GM21390 (cell line): ENCODE measurements around the gene CYP26A1.
"Not testable (repeated sequence)": the region's sequence is repeated elsewhere in the genome, so short reads cannot be mapped to it uniquely, and the experiment has no call there.

ENCODE experiments used
- ATAC-seq: cut with Tn5 transposase; IDR thresholded peaks from one replicate; pipeline ENCODE4 v1.9.1; 2021; ENCODE audit not compliant: unreplicated experiment

CYP26A1 gene

DNA sequence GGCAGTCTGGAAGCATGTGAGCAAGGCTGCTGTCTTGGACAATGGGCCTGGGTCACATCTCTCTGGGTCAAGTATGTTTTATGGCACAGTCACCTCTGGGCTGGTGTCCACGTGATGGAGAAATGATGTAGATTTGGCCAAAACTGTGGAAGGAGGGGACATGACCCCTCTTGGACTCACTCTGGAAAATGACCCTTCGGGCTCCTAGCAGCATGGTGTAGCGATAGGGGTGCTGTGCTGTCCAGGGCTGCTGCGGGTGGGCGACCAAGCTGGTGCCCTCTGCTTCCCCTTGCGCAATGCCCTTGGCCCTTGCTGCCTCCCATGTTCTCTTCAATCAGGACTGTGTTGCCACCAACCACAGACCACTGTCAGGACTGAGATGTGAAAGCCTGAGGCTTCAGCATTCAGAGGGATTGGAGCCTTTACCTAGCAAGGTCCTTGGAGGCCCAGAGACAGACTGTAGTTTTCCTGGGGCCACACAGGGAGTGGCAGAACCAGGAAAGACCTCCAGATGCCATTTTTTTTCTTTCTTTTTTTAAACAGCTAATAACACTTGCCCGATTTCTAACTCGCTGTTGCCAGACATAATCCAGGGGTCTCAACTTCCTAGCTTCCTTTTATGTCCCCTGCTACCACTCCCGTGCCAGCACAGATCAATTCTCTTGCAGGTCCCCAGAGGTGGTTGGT lies 6.1 kb downstream of the CYP26A1 start:
- no peak for ATAC-seq

DNA sequence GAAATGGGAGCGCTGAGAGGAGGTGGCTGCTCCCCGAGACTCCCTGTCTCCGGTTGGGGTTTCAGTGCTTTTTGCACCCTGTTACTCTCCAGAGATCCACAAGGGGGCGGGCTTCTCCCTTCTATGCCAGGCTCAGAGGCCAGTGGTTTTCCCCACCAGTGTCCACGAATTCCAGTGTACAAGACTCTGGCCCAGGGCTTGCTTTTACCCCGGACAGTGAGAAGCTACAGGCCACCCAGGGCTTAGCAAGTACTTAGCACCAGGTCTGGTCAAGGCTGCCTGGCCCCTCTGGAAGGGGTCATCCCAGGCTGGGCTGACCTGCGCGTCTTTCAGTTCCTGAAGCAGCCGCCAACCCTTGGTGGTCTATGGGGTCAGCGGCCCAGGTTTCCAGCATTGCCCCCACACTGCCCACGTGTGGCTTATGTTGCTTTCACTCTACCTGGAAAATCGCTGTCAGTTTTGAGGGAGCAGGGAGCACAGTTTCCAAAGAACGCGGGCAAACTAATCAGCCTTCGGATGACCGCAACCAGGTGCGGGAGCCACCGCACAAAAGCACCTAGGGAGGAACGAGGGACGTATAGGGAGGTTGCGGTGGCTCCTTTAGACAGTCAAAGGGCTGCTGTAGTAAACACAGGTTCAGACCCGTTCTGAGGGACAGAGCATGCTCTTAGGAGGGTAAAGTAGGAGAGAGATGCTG lies 6.8 kb downstream of the CYP26A1 start:
- ATAC-seq = no peak

DNA sequence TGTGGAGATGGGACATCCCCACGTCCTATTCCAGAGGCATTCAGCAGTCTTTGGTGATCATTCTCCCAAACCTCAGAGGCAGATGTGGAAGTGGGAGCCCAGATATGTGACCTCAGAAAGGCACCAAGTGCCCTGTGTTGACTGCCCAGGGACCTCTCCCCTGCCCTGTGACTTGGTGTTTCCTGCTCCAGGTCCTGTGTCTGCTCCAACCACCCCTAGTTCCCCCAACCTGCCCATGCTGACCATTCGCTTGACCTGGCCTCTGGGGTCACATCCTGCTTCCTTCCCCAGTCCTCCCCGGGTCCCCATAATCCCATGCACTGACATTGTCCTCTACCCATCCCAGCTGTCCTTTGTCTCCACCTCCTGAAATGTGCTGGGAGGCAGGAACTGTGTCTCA lies 7.6 kb downstream of the CYP26A1 start:
- ATAC-seq = no peak

DNA sequence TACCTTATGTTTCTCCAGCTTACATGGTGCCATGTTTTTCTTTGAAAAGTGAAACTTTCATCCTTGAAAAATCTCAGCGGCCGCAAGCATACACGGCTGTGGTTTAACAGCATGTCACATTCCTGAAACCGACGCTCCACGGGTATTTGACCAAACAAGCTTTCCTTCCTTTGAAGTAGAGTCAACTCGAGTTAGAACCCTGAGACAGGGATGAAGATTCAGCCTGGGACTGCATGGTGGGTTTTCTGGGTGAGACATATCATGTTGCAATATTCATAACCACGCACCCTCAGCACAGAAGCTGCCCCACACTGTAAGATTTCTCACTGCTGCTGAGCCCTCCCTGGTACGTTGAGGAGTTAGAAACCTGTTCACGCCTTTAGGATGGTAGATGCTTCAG lies 8.1 kb downstream of the CYP26A1 start:
- ATAC-seq = no peak

DNA sequence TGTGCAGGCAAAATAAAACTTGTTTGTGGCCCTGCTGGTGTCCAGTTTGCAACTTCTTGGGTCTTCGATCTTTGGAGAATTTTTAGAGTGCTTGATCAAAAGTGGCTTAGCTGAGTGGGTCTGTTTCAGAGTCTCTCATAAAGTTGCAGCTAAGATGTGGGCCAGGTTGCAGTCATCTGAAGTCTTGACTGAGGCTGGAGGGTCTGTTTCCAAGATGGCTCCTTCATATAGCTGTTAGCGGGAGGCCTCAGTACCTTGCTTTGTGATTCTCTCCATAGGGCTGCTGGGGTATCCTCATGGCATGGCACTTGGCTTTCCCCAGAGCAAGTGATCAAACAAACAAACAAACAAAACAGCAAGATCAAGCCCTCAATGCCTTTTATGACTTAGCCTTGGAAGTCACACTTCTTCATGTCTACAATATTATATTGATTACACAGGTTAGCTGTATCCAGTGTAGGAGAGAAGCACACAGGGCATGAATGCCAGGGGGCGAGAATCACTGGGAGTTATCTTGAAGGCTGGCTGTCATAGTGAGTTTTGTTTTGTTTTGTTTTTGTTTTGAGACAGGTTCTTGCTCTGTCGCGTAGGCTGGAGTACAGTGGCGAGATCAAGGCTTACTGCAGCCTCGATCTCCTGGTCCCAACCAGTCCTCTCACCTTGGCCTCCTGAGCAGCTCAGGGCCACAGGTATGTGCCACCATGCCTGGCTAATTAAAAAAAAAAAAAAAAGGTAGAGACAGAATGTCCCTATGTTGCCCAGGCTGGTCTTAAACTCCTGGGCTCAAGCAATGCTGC lies 10.2 kb downstream of the CYP26A1 start:
- no peak for ATAC-seq

DNA sequence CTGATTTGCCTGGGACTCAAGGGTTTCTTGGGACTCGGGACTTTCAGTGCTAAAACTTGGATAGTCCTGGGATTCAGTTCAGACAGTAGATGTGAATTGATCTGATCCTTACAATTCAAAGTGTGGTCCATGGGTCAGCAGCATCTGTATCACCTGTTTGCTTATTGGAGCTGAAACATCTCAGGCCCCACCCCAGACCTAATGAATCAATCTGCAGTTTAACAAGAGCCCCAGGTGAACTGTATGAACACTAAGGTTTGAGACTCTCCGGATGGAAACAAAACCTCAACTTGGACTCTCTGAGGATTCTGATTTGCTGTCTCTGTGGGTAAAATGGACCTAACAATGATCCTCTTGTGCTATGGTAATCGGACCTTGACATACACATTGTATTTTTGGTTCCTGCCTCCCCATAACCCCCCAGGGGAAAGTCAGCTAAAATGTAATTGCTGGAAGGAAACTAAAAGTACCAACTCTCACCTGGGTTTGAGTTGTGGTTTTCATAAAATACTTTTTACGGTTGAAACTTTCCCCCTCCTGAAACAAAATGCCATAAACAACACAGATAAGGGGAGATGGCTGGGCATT lies 11.7 kb downstream of the CYP26A1 start:
- no peak for ATAC-seq

DNA sequence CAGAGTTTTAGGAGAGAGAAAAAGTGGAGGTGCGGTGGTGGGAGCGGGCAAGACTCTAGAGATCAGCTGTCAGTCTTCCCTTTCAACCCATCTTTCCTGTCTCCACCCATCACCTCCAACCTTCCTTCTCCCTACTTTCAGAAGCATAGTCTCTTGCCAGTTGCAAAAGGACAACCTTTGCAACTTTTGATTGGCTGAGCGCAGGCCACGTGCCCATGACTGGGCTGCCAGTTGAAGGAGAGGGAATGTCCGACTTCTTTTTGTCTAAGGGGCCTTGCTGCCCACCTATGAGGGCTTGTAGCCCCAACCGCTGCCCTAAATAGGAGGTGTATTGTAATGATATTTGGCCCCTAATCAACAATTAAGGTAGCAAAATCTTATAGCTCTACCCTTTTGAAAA lies 12.6 kb downstream of the CYP26A1 start:
- no peak for ATAC-seq

DNA sequence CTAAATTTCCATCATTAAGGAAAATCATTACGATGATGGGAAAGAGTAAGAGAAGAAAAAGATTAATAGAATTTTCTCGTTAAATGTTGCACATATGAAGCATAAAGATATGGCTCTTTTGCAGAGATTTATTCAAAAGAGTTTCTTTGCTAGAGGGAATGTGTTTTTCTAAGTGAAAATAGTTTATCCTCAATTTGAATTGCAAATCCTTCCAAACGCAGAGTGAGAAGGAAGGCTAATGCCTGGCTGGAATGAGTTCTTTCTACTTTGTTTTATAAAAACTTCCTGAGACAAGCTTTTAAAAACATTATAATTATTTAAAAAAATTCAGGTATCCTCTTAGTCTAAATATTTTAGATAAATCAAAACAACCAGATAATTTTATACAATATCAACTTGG lies 14.2 kb downstream of the CYP26A1 start:
- no peak for ATAC-seq

DNA sequence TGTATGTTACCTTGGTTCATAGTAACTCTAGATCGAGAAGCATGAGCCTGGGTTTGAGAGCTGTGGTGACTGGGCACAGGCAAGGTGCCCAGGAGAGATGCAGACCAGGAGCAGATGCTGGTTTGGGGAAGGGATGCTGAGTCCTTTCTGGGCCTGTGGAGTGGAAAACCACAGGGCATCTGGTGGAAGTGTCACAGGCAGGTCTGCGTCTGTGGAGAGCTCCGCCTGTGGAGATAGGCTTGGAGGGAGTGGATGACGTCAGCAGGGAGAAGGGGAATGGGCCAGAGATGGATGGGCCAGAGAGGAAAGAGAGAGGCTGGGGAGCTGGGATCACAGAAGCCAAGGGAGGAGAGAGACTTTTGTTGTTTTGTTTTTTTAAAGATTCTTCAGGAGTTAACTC lies 14.8 kb downstream of the CYP26A1 start:
- no peak for ATAC-seq

DNA sequence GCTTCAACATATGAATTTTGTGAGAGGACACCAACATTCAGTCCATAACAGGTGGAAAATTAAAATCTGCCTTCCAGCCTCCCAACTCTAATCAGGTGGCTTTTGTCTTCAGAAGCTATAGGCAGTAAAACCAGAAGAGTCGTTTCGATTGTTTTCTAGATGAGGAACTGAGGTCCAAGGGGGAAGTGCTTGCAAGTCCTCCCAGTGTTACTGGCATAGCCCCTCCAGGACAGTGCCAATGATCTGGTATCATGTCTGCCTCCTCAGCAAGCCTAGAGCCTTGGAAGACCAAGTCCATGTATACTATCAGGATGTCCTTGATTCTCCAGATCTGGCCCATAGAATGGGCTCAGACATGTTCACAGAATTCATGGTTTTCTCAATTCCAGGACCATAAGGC lies 16.9 kb downstream of the CYP26A1 start:
- ATAC-seq = no peak

DNA sequence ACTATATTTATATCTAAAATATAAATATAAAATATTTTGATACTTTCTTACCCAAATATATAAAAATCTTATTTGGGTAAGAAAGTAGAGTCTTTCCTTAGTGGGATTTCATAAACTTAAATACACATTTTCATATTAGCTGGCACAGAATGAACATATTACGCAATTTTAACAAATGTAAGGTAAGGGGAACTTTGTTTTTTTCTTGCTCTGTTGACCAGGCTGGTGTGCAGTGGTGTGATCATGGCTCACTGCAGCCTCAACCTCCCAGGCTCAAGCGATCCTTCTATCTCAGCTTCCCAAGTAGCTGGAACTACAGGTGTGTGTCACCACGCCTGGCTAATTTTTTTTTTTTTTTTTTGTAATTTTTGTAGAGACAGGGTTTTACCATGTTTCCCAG lies 18.3 kb downstream of the CYP26A1 start:
- no peak for ATAC-seq

DNA sequence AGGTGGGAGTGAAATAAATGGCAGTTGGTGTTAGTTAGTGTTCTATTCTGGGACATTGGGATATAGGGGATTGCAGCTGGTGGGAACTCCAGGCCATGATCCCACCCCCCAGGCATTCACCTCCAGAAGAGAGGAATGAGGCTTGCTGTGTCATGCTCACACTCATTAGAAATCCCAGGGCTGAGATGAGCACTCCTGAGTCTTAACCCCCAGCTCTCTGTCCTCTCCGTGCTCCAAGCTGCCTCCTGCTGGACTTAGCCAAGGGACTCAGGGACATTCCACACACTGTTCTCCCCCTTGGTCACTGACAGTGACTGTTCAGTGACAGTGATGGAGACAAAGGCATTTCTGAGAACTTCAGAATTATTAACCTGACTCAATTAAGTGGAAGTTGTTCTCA lies 21.5 kb downstream of the CYP26A1 start:
- ATAC-seq = no peak

DNA sequence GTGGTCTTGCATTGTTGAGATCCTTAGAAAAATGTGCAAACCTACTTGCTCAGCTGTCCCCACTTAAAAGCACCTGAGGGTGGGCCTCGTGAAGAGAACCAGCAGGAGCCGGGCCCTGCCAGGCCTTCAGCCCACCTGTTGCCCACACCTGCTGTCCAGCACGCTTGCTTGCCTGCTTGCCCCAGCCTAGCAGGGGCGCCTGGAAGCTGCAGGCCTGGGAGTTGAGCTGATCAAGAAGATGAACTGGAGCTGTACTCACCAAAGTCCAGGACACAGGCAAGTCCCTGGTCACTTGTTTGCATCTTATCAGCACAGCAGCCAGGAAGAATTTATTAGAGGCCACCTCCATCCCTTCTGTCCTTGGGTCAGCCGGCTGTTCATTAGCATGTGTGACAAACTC lies 23.2 kb downstream of the CYP26A1 start:
- no peak for ATAC-seq

DNA sequence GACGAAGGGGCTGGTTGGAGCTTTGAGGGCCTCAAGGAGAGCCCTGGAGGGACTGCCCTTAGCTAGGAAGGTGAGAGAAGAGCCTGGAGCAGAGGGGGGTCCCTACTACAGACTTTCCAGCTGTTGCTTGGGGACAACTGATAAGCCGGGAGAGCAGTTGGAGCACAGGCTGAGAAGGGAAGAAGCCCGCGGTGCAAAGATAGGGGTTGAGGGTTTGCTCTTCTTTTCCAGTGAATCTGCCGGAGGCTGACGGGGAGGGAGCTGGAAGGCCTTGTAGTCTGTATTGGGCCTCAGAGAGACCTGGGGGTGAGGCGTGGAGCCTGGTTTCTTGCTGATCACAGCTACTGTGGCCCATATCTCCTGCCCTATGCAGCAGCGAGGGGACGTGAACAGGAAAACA lies 23.7 kb downstream of the CYP26A1 start:
- ATAC-seq = no peak

DNA sequence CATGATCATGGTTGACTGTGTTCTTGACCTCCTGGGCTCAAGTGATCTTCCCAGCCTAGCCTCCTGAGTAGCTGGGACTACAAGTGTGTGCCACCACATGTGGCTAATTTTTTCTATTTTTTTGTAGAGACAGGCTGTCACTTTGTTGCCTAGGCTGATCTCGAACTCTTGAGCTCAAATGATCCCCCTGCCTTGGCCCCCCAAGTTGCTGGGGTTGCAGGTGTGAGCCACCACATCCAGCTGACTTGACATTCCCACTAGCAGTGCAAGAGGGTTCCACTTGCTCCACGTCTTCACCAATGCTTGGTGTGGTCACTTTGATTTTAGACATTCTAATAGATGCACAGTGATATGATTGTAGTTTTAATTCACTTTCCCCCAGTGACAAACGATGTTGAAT lies 25.1 kb downstream of the CYP26A1 start:
- no peak for ATAC-seq

DNA sequence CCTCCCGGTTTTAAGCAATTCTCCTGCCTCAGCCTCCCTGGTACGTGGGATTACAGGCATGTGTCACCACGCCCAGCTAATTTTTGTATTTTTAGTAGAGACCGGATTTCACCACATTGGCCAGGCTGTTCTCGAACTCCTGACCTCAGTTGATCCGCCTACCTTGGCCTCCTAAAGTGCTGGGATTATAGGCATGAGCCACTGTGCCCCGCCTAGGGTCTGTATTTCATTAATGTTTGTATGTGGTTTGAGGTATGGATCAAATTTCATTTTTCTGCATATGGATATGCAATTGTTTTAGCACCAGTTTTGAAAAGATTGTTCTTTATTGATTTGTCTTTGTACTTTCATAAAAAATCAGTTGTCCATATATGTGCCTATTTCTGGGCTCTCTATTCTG lies 26.0 kb downstream of the CYP26A1 start:
- no peak for ATAC-seq

DNA sequence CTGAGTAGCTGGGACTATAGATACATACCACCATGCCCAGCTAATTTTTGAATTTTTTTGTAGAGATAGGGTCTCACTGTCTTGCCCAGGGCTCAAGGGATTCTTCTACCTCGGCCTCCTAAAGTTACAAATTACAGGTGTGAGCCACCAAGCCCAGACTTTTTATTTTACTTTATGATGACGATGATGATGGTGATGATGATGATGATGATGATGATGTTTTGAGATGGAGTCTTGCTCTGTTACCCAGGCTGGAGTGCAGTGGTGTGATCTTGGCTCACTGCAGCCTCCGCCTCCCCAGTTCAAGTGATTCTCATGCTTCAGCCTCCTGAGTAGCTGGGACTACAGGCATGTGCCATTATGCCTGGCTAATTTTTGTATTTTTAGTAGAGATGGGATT lies 27.5 kb downstream of the CYP26A1 start:
- not testable (repeated sequence) for ATAC-seq

DNA sequence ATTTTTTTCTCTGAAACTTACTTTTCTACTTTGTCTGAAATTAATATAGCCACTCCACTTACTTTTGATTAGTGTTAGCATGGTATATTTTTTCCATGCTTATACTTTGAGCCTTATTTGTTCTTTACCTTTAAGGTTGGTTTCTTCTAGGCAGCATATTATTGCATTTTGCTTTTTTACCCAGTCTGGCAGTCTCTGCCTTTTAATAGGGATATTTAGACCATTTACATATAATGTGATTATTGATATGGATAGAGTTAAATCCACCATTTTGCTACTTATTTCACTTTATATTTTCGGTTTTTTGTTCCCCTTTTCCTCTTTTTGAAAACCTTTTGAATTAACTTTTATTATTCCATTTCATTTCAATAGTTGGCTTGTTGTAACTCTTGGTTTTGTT lies 30.3 kb downstream of the CYP26A1 start:
- no peak for ATAC-seq

DNA sequence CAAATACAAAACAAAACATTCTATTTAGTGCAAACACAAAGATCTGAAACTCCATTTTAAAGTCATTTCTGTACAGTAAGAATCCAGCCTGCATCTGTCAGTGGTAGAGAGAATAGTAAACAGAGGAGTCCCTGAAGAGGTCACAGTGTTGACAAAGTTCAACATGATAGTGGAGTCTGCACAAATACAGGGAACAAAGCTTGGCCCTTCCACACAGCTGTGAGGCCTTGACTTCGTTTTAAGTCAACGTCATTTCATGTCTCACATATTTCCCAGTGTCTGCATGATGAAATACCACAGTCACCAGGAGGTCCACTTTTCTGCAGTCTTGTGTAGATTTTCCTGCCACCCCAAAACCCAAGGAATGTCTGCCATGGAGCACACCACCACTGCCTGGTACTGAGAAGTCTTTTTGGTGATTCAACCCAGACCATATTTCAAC lies 33.0 kb downstream of the CYP26A1 start:
- no peak for ATAC-seq

DNA sequence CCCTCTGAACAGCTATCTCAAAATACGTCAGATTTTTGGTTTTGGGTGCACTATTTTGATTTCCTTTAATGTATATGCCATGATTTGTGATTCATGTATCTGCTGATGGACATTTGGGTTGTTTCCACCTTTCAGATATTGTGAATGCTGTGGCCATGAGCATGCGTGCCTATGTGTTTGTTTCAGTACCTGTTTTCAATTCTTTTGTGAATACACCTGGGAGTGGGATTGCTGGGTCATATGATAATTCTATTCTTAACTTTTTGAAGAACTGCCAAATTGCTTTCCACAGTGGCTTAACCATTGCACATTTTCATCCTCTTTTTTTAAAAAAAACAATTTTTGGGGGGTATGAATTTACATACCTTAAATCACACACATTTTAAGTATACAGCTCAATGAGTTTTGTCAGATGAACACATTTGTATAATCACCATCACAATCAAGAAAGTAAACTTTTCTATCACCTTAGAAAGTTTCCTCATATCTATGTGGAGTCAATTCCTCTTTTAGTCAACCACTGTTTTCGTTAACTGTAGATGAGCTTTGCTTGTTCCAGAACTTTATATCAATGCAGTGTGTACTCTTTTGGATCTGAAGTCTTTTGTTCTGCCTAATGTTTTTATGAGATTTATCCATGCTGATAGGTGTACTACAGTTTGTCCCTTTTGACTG lies 36.9 kb downstream of the CYP26A1 start:
- ATAC-seq = peak; percentile 78

DNA sequence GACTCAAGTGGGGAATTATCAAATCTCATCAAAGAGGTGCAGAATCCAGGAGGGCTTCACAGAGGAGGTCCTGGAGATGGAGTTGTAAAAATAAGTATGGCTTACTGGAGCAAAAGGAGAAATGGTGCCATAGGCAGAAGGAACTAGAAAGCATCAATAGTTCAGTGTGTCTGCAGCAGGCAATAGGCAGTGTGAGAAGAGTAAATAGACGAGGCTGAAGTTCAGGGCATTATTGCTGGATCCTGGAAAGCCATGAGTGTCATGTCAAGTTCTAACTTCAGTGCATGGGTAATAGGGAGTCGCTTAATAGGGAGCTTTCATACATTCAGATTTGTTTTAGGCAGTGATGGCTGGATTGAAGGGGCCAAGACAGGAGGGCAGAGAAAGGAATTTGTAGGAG lies 39.3 kb downstream of the CYP26A1 start:
- no peak for ATAC-seq
